DMS153 treated with DMSO at 0.1 percent for 48 hours (cell line): Measurements from ENCODE around the gene MOXD1.

ENCODE experiments used
- DNase-seq: peaks from one replicate; lab custom pipeline; 2025; ENCODE audit not compliant: unreplicated experiment; lab: John Stamatoyannopoulos, UW

Gene MOXD1

GRCh38 chr6:132400883-132401617, at the start of gene MOXD1:
Gene MOXD1 (minus strand): TSS chr6:132401475. CDS start chr6:132401426, 49 bp downstream.
- no peak for DNase-seq

GRCh38 chr6:132446855-132447241, 45.6 kb upstream of the MOXD1 start:
- no peak for DNase-seq

GRCh38 chr6:132446141-132446854, 45.0 kb upstream of the MOXD1 start:
- no peak for DNase-seq

GRCh38 chr6:132445201-132445951, 44.1 kb upstream of the MOXD1 start:
- no peak for DNase-seq

GRCh38 chr6:132443206-132443605, 41.9 kb upstream of the MOXD1 start:
- no peak for DNase-seq

- no peak for DNase-seq
Observed at GRCh38 chr6:132430110-132430509, 28.8 kb upstream of the MOXD1 start.

- DNase-seq = no peak
Observed at GRCh38 chr6:132425176-132425575, 23.9 kb upstream of the MOXD1 start.

- no peak for DNase-seq
Observed at GRCh38 chr6:132423839-132424238, 22.6 kb upstream of the MOXD1 start.

GRCh38 chr6:132418235-132418965, 17.1 kb upstream of the MOXD1 start:
- DNase-seq = no peak

- DNase-seq = no peak
Observed at GRCh38 chr6:132414761-132415160, 13.5 kb upstream of the MOXD1 start.

GRCh38 chr6:132414322-132414721, 13.0 kb upstream of the MOXD1 start:
- DNase-seq = no peak

- no peak for DNase-seq
Observed at GRCh38 chr6:132413499-132413802, 12.2 kb upstream of the MOXD1 start.

- no peak for DNase-seq
Observed at GRCh38 chr6:132412656-132413498, 11.6 kb upstream of the MOXD1 start.

GRCh38 chr6:132411296-132411695, 10.0 kb upstream of the MOXD1 start:
- no peak for DNase-seq

GRCh38 chr6:132410830-132411229, 9.6 kb upstream of the MOXD1 start:
- DNase-seq = no peak

- no peak for DNase-seq
Observed at GRCh38 chr6:132405143-132405915, 4.1 kb upstream of the MOXD1 start.

GRCh38 chr6:132404736-132405135, 3.5 kb upstream of the MOXD1 start:
- DNase-seq = no peak

- no peak for DNase-seq
Observed at GRCh38 chr6:132404330-132404729, 3.1 kb upstream of the MOXD1 start.

GRCh38 chr6:132401618-132402285, 477 bp upstream of the MOXD1 start:
- DNase-seq = no peak
